Erythroblast (primary cell): ENCODE data around the gene TARP.
"Not testable (repeated sequence)": the region's sequence is repeated elsewhere in the genome, so short reads cannot be mapped to it uniquely, and the experiment has no call there.

Experiments used
- DNase-seq, 2 experiments: peaks; one replicate each; lab custom pipeline; 2025; lab: John Stamatoyannopoulos, UW
- GATA1 ChIP-seq: IDR thresholded peaks from 2 replicates; pipeline ENCODE4 v1.6.1; 2011; ENCODE audit warnings: low read depth, mild to moderate bottlenecking, control low read depth, low read length, moderate library complexity
- POLR2A ChIP-seq: IDR thresholded peaks from 2 replicates; pipeline ENCODE4 v1.6.1; 2011; ENCODE audit warnings: mild to moderate bottlenecking, low read length

TARP gene

DNA sequence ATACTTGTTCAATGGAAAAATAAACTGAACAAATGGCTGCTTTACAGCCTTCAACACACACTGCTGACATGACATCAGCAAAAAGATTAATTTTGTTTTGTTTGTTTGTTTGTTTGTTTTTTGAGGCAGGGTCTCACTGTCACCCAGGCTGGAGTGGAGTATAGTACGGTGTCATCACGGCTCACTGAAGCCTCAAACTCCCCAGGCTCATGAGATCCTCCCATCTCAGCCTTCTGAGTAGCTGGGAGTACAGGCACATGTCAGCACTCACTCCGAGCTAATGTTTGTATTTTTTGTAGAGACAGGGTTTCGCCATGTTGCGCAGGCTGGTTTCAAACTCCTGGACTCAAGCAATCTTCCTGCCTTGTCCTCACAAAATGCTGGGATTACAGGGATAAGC, 10.9 kb downstream of the TARP start:
- TF ChIP-seq GATA1 (no peak), POLR2A (no peak)
- DNase-seq: no peak

DNA sequence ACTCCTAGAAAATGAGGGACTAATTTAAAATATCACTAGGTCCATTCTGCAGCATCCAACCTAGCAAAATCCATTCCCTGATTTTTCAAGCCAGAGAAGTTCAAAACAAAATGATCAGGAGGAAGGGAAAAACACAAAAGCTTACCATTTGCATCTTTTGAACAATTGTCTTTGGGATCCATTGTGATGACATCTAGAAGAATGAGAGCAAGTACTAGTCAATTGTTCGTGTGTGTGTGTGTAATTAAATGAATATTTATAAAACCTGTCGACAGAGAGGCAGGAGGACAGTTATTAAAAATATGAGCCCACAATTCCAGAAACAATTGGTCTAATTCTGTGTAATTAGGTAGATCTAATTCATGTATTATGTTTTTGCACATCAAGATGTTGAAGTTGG, 11.4 kb downstream of the TARP start:
- not testable (repeated sequence) for DNase-seq

DNA sequence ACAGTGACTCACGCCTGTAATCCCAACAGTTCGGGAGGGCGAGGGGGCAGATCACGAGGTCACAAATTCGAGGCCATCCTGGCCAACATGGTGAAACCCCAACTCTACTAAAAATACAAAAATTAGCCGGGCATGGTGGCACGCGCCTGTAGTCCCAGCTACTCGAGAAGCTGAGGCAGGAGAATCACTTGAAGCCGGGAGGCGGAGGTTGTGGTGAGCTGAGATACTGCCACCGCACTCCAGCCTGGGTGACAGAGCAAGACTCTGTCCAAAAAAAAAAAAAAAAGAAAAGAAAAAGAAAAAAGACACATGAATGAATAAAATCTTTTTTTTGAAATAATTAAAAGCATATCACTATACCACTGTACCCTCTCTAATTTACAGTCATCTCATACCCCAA, 11.8 kb downstream of the TARP start:
- not testable (repeated sequence) for DNase-seq

DNA sequence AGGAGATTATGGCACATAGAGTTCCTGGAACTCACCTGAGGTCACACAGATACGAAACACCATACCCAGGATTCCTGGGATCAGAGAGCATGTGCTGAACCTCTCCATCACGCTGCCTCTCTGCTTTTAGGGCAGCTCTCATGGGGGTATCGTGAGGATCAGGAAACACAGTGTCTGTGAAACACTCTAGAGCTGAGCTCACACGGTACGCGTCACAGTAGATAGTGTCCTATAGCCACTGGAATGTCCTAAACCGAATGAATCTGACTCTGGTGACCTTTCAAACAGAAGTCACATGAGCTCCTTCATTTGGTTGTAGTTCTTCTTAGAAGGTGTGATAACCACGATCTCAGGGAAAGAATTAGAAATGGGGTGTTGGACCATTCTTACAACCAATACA, 14.3 kb downstream of the TARP start:
- not testable (repeated sequence) for DNase-seq

DNA sequence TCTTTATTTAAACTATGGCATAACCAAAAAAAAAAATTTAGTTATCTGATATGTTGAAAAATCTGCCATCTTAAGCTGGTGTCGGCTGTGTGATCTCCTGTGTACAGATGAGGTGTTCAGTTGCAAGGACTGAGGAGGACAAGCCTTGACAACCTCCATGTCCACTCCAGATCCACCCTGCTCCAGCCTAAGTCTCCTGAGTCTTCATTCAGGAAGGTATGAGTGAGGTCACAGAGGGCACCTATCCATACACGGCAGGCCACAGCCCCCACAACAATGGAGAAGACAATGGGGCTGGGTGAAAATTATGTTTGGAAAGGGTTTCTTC, 16.1 kb downstream of the TARP start:
- TF ChIP-seq GATA1 (no peak), POLR2A (no peak)
- no peak for DNase-seq

DNA sequence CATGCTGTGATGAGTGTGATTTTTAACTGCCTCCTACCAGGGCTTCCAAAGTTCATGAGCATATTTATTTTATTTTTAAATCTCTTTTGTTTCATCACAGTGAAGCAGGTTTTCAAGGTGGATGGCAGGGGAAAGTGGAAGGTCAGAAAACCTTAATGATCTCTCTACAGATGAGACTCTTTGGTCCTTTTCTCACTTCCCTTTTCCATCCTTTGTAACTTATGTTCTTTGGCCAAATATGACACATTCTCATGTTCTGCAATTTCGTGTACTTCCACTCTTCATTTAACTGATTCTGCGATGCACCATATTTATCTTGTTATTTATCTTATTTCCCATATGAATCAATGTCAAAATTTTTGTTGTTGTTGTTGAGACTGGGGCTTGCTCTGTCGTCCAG, 23.6 kb downstream of the TARP start:
- DNase-seq: not testable (repeated sequence)

DNA sequence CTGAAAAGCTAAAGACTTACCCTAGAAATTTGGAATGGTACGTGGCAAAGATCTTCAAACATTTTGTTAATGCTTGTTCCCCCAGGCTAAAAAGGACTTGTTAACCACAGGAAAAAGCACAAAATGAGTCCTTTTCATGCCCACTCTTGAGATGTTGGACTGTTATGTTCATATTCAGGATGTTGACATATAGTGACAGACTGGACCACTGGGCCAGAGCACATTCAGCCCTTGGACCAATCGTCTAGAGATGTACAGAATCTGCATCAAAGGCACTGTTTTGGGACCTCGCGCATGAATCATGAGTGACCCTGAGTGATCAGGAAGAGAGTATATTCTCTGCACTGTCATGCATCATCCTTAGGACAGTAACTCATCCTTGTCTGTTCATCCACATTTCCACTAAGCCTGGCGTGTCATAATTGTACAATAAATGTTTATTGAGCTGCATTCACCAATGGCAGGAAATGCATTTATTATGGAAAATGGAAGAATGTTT, 25.3 kb downstream of the TARP start:
- no peak for TF ChIP-seq GATA1
- TF ChIP-seq POLR2A: no peak
- DNase-seq: no peak

DNA sequence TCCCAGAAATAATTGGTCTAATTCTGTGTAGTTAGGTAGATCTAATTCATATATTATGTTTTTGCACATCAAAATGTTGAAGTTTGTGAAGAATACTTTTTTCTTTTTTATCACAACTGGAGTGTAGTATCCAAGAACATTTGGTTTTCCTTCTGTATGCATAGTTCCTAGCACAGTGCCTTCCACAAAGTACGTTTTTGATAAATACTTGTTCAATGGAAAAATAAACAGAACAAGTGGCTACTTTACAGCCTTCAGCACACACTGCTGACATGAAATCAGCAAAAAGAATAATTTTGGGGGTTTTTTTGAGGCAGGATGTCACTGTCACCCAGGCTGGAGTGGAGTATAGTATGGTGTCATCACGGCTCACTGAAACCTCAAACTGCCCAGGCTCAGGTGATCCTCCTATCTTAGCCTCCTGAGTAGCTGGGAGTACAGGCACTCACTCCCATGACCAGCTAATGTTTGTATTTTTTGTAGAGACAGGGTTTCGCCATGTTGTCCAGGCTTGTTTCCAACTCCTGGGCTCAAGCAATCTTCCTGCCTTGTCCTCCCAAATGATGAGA, 27.9 kb downstream of the TARP start:
- TF ChIP-seq POLR2A: no peak
- no peak for TF ChIP-seq GATA1
- DNase-seq: no peak

DNA sequence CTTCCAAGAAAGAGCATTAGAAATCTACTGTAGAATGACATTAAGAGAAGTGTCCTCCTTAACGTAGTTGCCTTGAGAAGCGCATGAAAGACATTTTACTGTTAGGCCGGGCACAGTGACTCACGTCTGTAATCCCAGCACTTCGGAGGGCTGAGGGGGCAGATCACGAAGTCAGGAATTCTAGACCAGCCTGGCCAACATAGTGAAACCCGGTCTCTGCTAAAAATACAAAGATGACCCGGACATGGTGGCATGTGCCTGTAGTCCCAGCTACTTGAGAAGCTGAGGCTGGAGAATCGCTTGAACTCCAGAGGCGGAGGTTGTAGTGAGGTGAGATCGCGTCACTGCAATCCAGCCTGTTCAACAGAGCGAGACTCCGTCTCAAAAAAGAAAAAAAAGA, 28.9 kb downstream of the TARP start:
- DNase-seq: no peak
- no peak for TF ChIP-seq GATA1

DNA sequence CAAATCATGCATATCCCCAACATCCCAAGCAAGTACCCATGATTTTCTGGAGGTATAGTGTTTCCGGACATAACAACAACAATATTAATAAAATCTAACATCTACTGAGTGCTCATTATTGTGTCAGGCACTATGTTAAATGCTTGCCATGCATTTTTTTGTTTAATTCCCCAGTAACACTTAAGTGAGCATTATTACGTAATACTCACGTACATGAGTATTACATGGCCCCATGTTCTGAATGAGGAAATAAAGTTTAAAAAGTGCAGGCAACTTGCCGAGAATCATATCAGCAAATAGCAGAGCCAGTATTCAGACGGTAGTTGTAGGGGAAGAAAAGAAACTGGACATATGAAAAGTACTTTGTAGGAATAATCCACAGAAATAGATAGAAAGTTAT, 30.1 kb downstream of the TARP start:
- DNase-seq: not testable (repeated sequence)

DNA sequence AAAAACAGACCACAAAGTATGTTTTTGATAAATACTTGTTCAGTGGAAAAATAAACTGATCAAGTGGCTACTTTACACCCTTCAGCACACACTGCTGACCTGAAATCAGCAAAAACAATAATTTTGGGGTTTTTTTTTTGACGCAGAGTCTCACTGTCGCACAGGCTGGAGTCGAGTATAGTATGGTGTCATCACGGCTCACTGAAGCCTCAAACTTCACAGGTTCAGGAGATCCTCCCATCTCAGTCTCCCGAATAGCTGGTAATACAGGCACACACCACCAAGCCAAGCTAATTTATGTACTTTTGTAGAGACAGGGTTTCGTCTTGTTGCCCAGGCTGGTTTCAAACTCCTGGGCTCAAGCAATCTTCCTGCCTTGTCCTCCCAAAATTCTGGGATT, 30.6 kb downstream of the TARP start:
- TF ChIP-seq GATA1: no peak
- no peak for TF ChIP-seq POLR2A
- no peak for DNase-seq

DNA sequence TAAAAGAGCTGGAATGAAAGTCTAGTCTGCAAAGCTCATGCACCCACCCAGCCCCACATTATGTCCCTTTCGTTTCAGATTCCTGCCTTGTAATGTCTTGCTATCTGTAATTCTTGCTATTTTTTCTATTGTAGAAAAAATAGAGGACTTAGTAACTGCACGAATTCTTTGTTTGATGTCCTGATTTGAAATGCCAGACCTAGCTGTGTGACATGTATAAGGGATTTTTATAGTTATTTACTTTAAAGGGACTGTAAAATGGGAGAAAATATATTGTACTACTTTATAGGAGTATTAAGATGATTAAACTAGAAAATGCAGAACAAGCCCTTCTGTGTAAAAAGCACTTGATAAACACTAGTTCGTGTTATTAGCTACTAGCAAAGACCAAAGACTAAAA, 32.4 kb downstream of the TARP start:
- TF ChIP-seq POLR2A (no peak), GATA1 (no peak)
- DNase-seq: no peak

DNA sequence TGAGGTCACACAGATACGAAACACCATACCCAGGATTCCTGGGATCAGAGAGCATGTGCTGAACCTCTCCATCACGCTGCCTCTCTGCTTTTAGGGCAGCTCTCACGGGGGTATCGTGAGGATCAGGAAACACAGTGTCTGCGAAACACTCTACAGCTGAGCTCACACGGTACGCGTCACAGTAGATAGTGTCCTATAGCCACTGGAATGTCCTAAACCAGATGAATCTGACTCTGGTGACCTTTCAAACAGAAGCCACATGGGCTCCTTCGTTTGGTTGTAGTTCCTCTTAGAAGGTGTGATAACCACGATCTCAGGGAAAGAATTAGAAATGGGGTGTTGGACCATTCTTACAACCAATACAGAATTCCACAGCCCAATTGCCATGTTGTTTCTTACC, 34.3 kb downstream of the TARP start:
- not testable (repeated sequence) for DNase-seq

DNA sequence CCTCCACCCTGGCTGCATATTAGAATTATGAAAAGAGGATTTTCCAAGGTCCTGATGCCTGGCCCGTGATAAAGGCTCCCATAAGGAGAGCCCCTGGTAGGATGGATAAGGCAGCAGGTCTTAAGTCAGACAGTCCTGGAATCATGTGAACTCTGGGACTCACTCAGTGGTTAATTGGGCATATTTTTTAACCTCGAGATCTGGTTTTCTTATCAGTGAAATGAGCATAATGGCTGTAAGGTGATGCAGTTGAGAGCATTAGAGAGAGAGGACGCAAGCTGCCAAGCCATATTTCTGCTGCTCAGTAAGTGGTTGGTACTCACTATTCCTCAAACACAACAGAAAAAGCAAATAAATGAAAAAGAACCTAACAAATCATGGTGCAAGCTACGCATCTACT, 37.8 kb downstream of the TARP start:
- DNase-seq: no peak
- TF ChIP-seq POLR2A: no peak
- TF ChIP-seq GATA1: no peak

DNA sequence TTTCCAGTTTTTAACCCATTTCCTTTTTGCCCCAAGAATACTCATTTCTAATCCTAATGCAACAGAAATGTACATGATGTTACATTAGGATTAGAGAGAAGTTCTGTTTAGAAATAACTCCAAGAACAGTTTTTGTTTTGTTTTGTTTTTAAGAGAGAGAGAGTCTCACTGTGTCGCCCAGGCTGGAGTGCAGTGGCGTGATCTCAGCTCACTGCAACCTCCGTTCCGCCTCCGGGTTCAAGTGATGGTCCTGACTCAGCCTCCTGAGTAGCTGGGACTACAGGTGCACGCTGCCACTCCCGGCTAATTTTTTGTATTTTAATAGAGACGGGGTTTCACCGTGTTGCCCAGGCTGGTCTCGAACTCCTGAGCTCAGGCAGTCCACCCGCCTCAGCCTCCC, 38.7 kb downstream of the TARP start:
- not testable (repeated sequence) for DNase-seq

DNA sequence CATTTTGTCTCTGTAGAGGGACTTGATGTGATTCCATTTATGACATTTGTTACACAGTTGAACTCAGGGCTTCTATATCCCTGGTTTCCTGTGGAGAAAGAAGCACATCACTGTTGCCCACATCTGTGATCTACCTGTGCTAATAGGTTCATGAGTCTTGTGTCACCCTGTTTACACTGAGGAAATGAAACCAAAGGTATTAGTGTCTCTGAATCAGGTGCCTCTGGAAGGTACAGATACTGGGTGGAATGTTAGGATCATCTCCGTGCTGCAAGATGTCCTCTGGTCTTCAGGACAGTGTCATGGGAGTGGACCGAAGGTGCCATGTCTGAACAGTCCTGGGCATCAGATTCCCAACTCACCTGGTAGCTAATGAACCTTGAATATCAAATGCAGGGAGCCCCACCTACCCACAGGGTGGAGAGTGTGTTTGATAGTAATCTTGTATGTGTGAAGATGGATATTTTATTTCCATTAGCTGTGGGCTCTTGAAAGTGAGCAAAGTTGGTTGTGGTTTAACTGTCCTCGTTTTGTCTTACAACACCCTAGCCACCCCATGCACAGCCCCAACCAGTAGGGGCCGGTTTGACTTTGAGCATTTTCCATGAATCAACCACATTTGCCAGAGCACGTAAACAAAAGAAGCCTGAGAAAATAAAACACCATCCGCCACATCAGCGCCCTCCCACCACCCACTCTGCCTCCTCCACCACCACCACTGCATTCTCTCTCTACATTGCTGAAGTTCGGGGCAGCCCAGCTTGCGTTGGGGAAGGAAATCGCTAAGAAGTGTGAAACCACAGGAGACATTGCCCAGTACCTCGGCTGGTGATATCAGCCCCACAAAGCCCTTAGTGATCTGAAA, 40.7 kb downstream of the TARP start:
- no peak for DNase-seq
- no peak for TF ChIP-seq GATA1
- no peak for TF ChIP-seq POLR2A
